Transverse colon (tissue), 4 donors: Measurements from ENCODE around the gene PALLD. TPM values are rescaled to one million over a fixed set of nuclear protein-coding genes. Genes with fewer than 3 reads are reported as not detected.
"Not testable (repeated sequence)": the region's sequence is repeated elsewhere in the genome, so short reads cannot be mapped to it uniquely, and the experiment has no call there.

ENCODE experiments used
- DNase-seq: peaks from one replicate; pipeline ENCODE4 v3.0.0-alpha.2; 2019
- H3K27ac ChIP-seq, 4 donors: fragments of 200-600 bp; sonication (generic); 2 replicates each; pipeline ENCODE4 v1.5.1; 2016 to 2018; ENCODE audit warnings: inconsistent platforms in 4 of 4
- H3K27me3 ChIP-seq: fragments of 200-600 bp; sonication (generic); 2 replicates; pipeline ENCODE4 v1.5.1; 2017; ENCODE audit warnings: inconsistent platforms
- H3K36me3 ChIP-seq, 4 donors: fragments of 200-600 bp; sonication (generic); 2 replicates each; pipeline ENCODE4 v1.5.1; 2017 to 2019; ENCODE audit warnings: inconsistent platforms in 4 of 4
- H3K4me1 ChIP-seq, 4 donors: fragments of 200-600 bp; sonication (generic); 2 replicates each; pipeline ENCODE4 v1.5.1; 2017 to 2020; ENCODE audit warnings: inconsistent platforms in 4 of 4
- H3K4me3 ChIP-seq, 4 donors: fragments of 200-600 bp; sonication (generic); 1 replicate in 1 of 4; 2 replicates in 3 of 4; pipeline versions ENCODE4 v1.5.1 to v1.6.1; 2017 to 2019; ENCODE audit warnings: inconsistent platforms in 4 of 4
- H3K9me3 ChIP-seq, 2 donors: fragments of 200-600 bp; sonication (generic); 2 replicates each; pipeline ENCODE4 v1.5.1; 2017 to 2019; ENCODE audit warnings: inconsistent platforms in 2 of 2
- CTCF ChIP-seq, 5 experiments: fragments of 200-600 bp in 3 of 5; fragments of 450-650 bp in 2 of 5; sonication (generic) in 3 of 5; IDR thresholded peaks; 1 replicate in 2 of 5; 2 replicates in 3 of 5; pipeline ENCODE4 v1.5.1; 2016 to 2017; ENCODE audit warnings: antibody characterized with exemption in 5 of 5, inconsistent platforms in 3 of 5, mild to moderate bottlenecking in 2 of 5, moderate library complexity in 1 of 5
- EP300 ChIP-seq: sonication (generic); formaldehyde crosslinking; IDR thresholded peaks from one replicate; pipeline ENCODE4 v1.6.1; 2017; ENCODE audit warnings: antibody characterized with exemption, low read depth
- POLR2A ChIP-seq: fragments of 450-650 bp; IDR thresholded peaks from one replicate; pipeline ENCODE4 v1.6.1; 2016; ENCODE audit warnings: antibody characterized with exemption, mild to moderate bottlenecking, moderate library complexity
- POLR2AphosphoS5 ChIP-seq, 3 donors: sonication (generic); formaldehyde crosslinking; IDR thresholded peaks; one replicate each; pipeline ENCODE4 v1.6.1; 2016; ENCODE audit warnings: antibody characterized with exemption in 3 of 3
- WGBS, 2 donors: methylation state at CpG; one replicate each; pipeline ENCODE4 v1.1.5; 2018; ENCODE audit warnings: low coverage in 1 of 2; 5-methylcytosine and 5-hydroxymethylcytosine counted together
- in situ Hi-C, 4 donors: fragments of 200-750 bp; cut with MboI; loops; one replicate each; pipeline versions ENCODE4 v1.15.0 to v1.15.1; 2017; ENCODE audit warnings: low sequenced_read_pairs in 3 of 4, low pct_ligation_motif_present in 1 of 4, low pct_unique_long_range_greater_than_20kb in 1 of 4
- intact Hi-C: fragments of 100-400 bp; cut with DNase I; formaldehyde crosslinking; loops from one replicate; pipeline ENCODE4 v1.15.1; 2023; ENCODE audit warnings: low total_unique reads
- total RNA-seq, 4 donors: library from RNA; depleted of rRNA; stranded (reverse); fragments of >200 nt; gene quantifications; one replicate each; pipeline ENCODE4 v1.1.0, GENCODE V29; 2016

The PALLD gene
- total RNA-seq, 4 donors from 2014 or later, result 230 to 309 (median 278) TPM

- intact Hi-C loops (no loop called here), in situ Hi-C loops (no loop called here)
- 79 to 90% methylated on average over 5 of the region's 5 CpGs for WGBS, 2 donors
- Histone ChIP-seq H3K36me3 (peaks cover 0 to 7% (median 2%) of the 10 kb centered on the region in 4 donors), H3K4me3 (no peak overlapping the region), H3K4me1 (no peaks in the 10 kb centered on the region), H3K27ac (no peak overlapping the region), H3K9me3 (no peaks in the 10 kb centered on the region), H3K27me3 (no peaks in the 10 kb centered on the region)
- no peak for DNase-seq
- TF ChIP-seq POLR2AphosphoS5 (IDR thresholded peaks at IDR 0.05) (no peak), POLR2A (no peak), CTCF (IDR thresholded peaks at IDR 0.05) (no peak)
Observed at GRCh38 chr4:168453146-168453545, 43.7 kb upstream of the PALLD start.

- peaks cover 0 to 11% (median 3%) of the 10 kb centered on the region in 4 donors for H3K36me3 ChIP-seq
- intact Hi-C loops, H3K4me1 ChIP-seq, H3K4me3 ChIP-seq, H3K27ac ChIP-seq, H3K27me3 ChIP-seq, DNase-seq, H3K9me3 ChIP-seq, in situ Hi-C loops: not testable (repeated sequence)
- 90 to 100% methylated on average over 2 of the region's 2 CpGs for WGBS, 2 donors
Observed at GRCh38 chr4:168458256-168458655, 38.6 kb upstream of the PALLD start.

DNA sequence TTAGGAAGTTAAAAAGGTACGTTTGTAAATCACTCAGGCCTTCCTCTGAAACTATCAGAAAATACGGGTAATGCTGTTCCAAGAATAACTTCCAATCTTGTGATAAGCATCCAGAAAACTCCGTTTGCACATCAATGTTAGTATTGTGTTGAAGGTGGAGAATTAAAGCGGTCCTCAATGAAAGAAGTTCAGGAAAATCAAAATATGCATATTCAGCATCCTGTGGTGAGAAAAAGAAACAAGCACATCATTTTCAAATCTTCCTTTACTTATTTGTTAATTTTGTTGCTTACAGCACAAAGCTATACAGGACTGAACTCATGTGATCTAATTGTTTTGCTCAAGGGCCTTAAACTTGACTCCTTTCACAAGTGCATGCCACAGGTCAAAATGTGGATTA, 35.0 kb upstream of the PALLD start:
- no peaks in the 10 kb centered on the region for H3K9me3 ChIP-seq
- H3K4me3 ChIP-seq, result no peak overlapping the region
- WGBS, 2 donors, result 82 to 100% methylated on average over 1 to 4 of the region's 4 CpGs
- peaks cover 0 to 14% (median 3%) of the 10 kb centered on the region in 4 donors for H3K36me3 ChIP-seq
- in situ Hi-C loops, result no loop called here
- TF ChIP-seq POLR2AphosphoS5 (IDR thresholded peaks at IDR 0.05) (no peak), CTCF (IDR thresholded peaks at IDR 0.05) (no peak), POLR2A (no peak), EP300 (no peak)
- intact Hi-C loops, result no loop called here
- no peak for DNase-seq
- H3K4me1 ChIP-seq, result no peaks in the 10 kb centered on the region
- no peaks in the 10 kb centered on the region for H3K27me3 ChIP-seq
- no peak overlapping the region for H3K27ac ChIP-seq

DNA sequence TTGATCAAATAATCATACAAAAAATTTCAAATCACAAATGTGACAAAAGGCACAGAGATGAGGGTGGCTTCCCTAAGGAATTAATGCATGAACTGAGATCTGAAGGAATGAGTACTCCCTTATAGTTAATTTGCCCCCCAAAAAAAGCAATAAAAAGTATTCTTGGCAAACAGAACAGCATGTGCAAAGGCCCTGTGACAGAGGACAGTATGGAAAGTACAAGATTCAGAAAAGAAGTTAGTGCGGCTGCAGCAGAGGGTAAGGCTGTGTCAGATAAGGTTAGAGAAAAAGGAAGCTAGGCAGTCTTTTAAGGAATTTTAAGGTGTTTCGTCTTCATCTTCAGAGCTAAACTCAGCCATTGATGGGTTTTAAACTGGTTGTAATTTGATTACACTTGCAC, 23.9 kb upstream of the PALLD start:
- H3K4me3 ChIP-seq, result no peak overlapping the region
- WGBS, 2 donors, result 99 to 100% methylated on average over 2 of the region's 2 CpGs
- in situ Hi-C loops (no loop called here), intact Hi-C loops (no loop called here)
- H3K4me1 ChIP-seq, result peaks cover 0 to 14% (median 0%) of the 10 kb centered on the region in 4 donors
- H3K27me3 ChIP-seq, result no peaks in the 10 kb centered on the region
- H3K9me3 ChIP-seq, result no peaks in the 10 kb centered on the region
- peaks cover 0 to 25% (median 12%) of the 10 kb centered on the region in 4 donors for H3K36me3 ChIP-seq
- TF ChIP-seq CTCF (IDR thresholded peaks at IDR 0.05) (no peak), EP300 (no peak), POLR2AphosphoS5 (IDR thresholded peaks at IDR 0.05) (no peak), POLR2A (no peak)
- H3K27ac ChIP-seq, result no peak overlapping the region
- DNase-seq, result no peak

- intact Hi-C loops, result no loop called here
- no peaks in the 10 kb centered on the region for H3K27me3 ChIP-seq
- no peak overlapping the region for H3K4me3 ChIP-seq
- no peaks in the 10 kb centered on the region for H3K9me3 ChIP-seq
- TF ChIP-seq CTCF (IDR thresholded peaks at IDR 0.05) (no peak), EP300 (no peak), POLR2AphosphoS5 (IDR thresholded peaks at IDR 0.05) (no peak)
- WGBS, 2 donors, result 55 to 67% methylated on average over 5 of the region's 5 CpGs
- H3K4me1 ChIP-seq, result peaks cover 0 to 31% (median 0%) of the 10 kb centered on the region in 4 donors
- peaks cover 0 to 21% (median 9%) of the 10 kb centered on the region in 4 donors for H3K36me3 ChIP-seq
- in situ Hi-C loops, result loop anchor here in 1 of 4 donors (25.0 kb wide), 1 partner anchor 162 kb away; the partner anchor contains the start of gene DDX60
- DNase-seq, result no peak
- H3K27ac ChIP-seq, result no peak overlapping the region
Observed at GRCh38 chr4:168474660-168475320, 22.1 kb upstream of the PALLD start.
